ENCODE measurements around the gene WDR73. TPM values are rescaled to one million over a fixed set of nuclear protein-coding genes. Genes with fewer than 3 reads are reported as not detected.

WDR73 gene
- total RNA-seq, 1 donor from 2014 or later: 12.8 TPM

DNA sequence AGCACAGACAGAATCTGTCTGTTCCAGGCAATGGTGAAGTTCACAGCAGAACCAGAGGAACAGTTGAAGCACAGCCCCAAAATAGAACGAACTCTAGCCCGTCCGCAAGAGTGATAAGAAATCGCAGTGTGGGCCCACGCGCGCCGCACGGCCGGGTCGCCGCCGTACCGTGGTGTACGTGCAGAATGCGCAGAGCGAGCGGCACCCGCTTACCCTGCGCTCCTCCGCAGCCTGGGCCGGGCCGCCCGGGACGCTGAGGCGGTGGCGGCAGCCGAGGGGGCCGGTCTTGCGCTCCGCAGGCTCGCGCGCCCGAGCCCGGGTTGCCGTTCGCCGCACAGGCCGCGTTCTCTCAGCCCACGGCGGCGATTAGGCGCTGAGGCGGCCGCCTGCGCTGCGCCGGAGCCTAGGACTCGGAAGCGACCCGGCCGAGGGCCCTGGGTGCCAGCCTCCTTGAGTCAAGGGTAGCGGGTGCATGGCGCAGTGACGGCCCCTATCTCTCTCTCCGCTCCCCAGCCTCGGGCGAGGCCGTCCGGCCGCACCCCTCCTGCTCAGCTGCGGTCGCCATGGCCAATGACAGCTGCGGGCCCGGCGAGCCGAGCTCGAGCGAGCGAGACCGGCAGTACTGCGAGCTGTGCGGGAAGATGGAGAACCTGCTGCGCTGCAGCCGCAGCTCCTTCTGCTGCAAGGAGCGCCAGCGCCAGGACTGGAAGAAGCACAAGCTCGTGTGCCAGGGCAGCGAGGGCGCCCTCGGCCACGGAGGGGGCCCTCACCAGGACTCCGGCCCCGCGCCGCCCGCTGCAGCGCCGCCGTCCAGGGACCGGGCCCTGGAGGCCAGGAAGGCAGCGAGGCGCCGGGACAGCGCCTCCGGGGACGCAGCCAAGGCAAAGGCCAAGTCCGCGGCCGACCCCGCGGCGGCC lies 20.5 kb downstream of the WDR73 start:
- ATAC-seq: peak; percentile 79
- intact Hi-C loops (cut with DNase I): loop anchor here (2.0 kb wide), 1 partner anchor 19 kb away; no protein-coding TSS in a partner anchor
- peak; percentile 91 for DNase-seq (ENCODE audit: missing footprints)

DNA sequence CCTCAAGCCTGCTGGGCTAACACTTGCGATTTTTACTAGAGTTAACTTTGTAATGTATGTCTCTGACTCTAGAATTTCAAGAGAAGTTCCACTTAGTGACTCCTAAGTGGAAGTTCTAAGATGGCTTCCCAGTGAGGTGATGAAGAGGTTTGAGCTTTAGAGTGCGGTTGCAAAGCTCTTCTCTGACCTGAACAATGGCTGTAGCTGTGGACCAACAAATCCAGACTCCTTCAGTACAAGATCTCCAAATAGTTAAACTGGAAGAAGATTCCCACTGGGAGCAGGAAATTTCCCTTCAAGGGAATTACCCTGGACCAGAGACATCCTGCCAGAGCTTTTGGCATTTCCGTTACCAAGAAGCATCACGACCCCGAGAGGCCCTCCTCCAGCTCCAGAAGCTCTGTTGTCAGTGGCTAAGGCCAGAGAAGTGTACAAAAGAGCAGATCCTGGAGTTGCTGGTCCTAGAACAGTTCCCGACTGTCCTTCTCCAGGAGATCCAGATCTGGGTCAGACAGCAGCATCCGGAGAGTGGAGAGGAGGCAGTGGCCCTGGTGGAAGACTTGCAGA lies 22.3 kb downstream of the WDR73 start:
- ATAC-seq: no peak
- intact Hi-C loops (cut with DNase I): loop anchor here (1.0 kb wide), 1 partner anchor 31 kb away; no protein-coding TSS in a partner anchor
- no peak for DNase-seq (ENCODE audit: missing footprints)

DNA sequence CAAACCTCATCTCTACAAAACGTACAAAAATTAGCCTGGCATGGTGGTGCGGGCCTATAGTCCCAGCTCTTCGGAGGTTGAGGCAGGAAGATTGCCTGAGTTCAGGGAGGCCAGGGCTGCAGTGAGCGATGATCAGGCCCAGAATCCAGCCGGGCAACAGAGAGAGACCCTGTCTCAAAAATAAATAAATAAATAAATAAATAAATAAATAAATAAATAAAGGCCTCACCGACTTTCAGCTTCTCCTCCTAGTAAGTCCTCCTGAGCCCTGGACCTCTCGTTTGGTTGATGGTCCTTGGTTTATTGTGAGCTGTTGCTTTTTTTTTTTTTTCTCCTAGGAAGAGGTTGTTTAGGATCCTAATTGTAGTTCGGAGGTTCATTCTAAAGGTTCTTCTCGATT lies 25.1 kb downstream of the WDR73 start:
- DNase-seq (ENCODE audit: missing footprints): no peak
- no peak for ATAC-seq
- intact Hi-C loops (cut with DNase I): no loop called here

DNA sequence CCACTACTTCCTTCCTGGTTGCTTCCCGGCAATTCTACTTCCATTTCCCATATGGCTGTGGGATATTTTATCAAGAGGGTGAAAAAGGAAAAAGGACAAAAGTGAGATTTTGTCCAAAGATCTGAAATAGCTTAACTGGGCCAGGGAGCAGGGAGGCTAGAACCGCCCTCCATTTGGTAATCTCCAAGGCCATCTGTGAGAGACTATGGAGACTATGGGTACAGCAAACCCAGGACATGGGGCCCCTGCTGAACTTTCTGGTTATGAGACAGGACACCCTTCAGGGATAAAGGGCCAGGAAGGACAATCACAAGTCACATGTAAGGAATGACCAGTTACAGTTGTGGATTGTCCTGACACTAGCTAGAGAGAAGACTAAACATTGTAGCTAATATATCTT lies 29.0 kb downstream of the WDR73 start:
- ATAC-seq (no peak), DNase-seq (ENCODE audit: missing footprints) (no peak)
- intact Hi-C loops (cut with DNase I): no loop called here

DNA sequence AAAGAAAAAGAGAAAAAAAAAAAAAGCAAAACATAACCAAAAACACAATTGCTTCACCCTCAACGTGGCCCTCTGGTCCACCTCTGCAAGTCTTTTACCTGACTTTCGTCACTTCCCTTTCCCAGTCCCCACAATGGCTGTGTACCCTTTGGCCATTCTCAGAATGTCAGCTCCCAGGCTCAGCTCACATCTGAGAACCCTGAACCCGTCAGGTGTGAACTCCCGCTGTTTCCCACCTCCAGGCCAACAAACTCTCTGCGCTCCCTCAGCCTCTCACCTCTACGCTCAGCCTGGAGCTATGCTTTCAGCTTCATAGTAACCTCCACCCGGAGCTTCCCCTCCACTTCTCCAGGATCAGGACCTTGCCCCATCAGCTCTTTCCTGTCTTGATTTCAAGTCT lies 29.7 kb downstream of the WDR73 start:
- no peak for DNase-seq (ENCODE audit: missing footprints)
- no peak for ATAC-seq
- intact Hi-C loops (cut with DNase I): no loop called here

DNA sequence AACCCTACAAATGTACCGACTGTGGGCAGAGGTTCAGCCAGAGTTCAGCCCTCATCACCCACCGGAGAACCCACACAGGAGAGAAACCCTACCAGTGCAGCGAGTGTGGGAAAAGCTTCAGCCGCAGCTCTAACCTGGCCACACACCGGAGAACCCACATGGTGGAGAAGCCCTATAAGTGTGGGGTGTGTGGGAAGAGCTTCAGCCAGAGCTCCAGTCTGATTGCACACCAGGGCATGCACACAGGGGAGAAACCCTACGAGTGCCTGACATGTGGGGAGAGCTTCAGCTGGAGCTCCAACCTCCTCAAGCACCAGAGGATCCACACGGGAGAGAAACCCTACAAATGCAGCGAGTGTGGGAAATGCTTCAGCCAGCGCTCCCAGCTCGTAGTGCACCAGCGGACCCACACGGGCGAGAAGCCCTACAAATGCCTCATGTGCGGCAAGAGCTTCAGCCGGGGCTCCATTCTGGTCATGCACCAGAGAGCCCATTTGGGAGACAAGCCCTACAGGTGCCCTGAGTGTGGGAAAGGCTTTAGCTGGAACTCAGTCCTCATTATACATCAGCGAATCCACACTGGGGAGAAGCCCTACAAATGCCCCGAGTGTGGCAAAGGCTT lies 32.6 kb downstream of the WDR73 start:
- DNase-seq (ENCODE audit: missing footprints) (no peak), ATAC-seq (no peak)
- intact Hi-C loops (cut with DNase I): no loop called here

DNA sequence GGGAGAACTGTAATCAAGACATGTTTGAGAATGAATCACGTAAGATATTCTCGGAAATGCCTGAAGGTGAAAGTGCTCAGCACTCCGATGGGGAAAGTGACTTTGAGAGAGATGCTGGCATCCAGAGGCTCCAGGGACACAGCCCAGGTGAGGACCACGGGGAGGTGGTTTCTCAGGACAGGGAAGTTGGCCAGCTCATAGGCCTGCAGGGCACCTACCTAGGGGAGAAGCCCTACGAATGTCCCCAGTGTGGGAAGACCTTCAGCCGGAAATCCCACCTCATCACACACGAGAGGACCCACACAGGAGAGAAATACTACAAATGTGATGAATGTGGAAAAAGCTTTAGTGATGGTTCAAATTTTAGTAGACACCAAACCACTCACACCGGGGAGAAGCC lies 33.5 kb downstream of the WDR73 start:
- ATAC-seq (no peak), DNase-seq (ENCODE audit: missing footprints) (no peak)
- intact Hi-C loops (cut with DNase I): no loop called here

DNA sequence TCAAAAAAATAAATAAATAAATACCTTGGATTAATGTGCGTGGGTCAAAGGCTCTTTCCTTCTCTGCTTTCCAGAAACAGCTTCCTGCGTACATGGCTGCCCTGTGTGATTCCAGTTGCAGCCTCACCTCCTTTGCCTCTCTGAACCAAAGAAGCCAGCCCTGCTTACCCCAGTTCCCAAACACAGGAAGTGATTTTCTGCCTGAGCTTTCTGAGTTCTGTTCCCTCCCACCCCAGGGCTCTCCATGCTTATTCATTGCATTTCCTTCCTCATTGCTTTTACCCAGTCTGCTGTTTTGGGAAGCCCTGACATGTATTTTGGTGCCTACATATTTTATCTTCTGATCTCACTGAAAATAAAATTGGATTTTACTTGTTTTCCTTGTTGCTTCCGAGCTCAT lies 37.8 kb downstream of the WDR73 start:
- intact Hi-C loops (cut with DNase I): no loop called here
- DNase-seq (ENCODE audit: missing footprints): no peak
- no peak for ATAC-seq

DNA sequence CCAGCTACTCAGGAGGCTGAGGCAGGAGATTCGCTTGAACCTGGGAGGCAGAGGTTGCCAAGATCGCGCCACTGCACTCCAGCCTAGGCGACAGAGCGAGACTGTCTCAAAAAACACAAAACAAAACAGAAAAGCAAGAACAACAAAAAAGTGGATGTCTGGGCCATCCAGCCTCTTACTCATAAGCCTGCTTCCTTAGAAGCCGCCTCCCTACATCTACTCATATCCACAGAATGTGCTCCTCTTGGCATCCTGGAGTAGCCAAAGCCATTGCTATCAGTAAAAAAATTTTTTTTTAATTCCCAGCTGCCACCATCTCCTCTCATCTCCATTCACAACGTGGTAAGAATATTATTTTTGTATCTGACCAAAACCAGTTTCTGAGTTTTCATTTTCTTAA lies 42.5 kb downstream of the WDR73 start:
- no peak for DNase-seq (ENCODE audit: missing footprints)
- intact Hi-C loops (cut with DNase I): no loop called here
- no peak for ATAC-seq

DNA sequence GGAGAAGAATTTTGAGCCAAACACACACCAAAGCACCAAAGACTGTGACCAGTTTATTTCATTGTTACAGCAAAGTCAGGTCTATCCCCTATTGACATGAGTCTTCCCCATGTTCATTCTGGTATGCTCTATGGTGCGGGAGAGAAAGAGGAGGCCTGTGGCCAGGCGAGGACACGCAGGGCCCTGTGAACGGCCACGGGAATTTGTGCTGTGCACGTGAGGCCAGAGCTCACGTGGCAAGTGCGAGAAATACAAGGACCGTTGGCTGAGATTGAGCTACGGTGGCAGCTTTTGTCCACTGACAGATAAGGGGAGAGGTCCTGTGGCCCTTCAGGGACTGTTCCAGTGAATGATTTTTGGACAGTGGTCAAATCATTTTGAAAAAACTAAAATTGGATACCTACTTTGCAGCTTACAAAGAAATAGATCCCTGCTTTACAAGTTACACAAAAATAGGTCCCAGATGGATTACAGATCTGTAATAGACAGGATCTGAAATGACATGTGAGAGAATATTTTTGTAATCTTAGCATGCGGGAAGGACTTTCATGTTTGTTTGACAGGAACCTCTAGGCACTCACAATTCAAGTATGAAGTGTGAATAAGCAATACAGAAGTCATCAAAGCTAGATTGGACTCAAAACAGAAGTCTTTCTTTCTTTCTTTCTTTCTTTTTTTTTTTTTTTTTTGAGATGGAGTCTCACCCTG lies 44.1 kb downstream of the WDR73 start:
- intact Hi-C loops (cut with DNase I): loop anchor here (10.0 kb wide), 1 partner anchor 435 kb away; no protein-coding TSS in a partner anchor
- DNase-seq (ENCODE audit: missing footprints) (no peak), ATAC-seq (peak; percentile 59)

DNA sequence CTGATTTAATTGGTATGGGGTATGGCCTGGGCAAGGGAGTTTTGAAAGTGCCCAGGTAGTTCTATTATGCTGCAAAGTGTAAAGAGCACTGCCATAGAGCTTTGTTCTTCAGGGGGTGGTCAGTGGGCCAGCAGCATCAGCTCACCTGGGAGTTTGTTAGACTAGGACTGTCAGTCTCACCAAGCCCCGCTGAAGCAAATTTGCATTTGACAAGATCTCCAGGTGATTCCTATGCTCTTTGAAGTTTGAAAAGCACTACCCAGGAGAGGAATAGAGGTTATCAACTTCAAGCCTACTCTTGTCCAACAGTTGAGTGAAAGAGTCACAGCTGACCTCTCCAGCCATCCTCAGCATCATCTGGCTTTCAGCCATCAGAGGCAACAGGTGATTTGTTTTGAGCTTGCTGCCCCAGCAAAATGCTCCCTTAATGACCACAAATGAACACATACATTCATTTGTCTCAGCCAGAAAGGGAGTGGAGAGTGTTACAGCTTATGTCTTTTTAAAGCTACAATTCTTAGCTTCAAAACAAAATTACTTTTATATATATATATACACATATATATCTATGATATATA lies 45.3 kb downstream of the WDR73 start:
- intact Hi-C loops (cut with DNase I): loop anchor here (10.0 kb wide), 1 partner anchor 436 kb away; no protein-coding TSS in a partner anchor
- DNase-seq (ENCODE audit: missing footprints) (no peak), ATAC-seq (no peak)

DNA sequence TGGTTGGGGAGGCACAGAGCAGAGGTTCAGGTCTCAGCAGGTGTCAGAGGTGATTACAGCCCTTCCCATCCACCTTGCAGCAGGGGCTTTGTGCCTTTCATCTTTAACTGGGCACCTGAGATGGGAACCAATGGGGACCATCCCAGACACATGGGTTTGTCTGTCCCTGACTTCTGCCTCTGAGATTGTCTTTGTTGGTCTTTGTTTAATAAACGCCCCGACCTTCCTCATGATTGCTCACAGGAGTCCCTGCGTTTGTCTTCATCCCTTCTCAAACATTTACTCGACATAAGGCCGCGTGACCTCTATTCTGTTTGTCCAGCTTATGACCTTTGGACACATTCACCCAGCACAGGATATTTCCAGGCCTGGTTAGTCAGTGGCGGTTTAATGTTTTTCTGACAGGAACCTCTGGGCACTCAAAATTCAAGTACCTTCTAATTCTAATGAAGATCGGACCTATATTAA lies 47.4 kb downstream of the WDR73 start:
- DNase-seq (ENCODE audit: missing footprints): no peak
- intact Hi-C loops (cut with DNase I): loop anchor here (10.0 kb wide), 1 partner anchor 438 kb away; no protein-coding TSS in a partner anchor
- peak; percentile 15 for ATAC-seq

DNA sequence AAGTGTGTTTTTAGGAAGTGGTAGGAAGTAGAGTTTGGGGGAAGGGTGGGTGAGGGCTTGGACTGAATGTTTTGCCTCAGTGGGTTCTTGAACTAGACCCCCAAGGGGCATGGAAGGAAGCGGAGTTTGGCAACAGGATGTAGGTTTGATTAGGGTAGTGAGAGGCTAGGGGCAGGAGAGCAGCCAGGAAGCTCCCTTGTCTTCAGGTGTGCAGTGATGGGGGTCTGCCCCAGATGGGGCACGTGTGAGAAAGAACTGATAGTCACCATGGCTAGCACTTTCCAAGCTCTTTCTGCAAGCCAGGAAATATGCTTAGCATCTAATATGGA lies 48.6 kb downstream of the WDR73 start:
- intact Hi-C loops (cut with DNase I): loop anchor here (10.0 kb wide), 1 partner anchor 439 kb away; no protein-coding TSS in a partner anchor
- ATAC-seq: no peak

DNA sequence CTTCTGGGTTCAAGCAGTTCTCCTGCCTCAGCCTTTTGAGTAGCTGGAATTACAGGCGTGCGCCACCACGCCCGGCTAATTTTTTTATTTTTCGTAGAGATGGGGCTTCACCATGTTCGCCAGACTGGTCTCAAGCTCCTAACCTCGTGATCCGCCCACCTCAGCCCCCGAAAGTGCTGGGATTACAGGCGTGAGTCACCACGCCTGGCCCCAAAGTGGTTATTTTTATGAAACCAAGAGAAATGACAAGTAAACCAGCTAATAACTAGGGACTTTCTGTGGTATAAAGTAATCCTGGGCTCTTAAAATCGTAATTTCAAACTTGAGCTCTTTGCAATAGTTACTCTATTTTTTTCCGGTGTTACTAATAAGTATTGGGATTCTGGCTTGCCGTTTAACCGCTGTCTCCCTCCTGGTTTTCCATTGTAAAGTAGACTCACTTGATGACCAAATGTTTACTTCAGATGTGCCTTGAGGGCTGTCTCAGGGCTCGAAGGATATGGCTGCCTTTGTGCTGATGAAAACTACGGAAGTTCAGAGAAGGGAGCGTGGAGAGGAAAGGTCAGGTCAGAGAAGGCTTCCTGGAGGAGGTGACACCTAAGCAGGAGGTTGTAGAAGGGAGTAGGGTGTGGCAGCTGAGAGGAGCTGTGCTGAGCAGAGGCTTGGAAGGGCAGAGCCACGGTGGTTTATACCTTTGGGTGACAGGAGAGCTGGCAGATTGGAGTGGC lies 49.1 kb downstream of the WDR73 start:
- ATAC-seq: no peak
- intact Hi-C loops (cut with DNase I): loop anchor here (5.0 to 10.0 kb wide), 2 partner anchors 322 to 440 kb away; no protein-coding TSS in a partner anchor
- DNase-seq (ENCODE audit: missing footprints): no peak

More for the DNA sequence above, 48.6 kb downstream of the WDR73 start:
- DNase-seq (ENCODE audit: missing footprints): no peak

DNA sequence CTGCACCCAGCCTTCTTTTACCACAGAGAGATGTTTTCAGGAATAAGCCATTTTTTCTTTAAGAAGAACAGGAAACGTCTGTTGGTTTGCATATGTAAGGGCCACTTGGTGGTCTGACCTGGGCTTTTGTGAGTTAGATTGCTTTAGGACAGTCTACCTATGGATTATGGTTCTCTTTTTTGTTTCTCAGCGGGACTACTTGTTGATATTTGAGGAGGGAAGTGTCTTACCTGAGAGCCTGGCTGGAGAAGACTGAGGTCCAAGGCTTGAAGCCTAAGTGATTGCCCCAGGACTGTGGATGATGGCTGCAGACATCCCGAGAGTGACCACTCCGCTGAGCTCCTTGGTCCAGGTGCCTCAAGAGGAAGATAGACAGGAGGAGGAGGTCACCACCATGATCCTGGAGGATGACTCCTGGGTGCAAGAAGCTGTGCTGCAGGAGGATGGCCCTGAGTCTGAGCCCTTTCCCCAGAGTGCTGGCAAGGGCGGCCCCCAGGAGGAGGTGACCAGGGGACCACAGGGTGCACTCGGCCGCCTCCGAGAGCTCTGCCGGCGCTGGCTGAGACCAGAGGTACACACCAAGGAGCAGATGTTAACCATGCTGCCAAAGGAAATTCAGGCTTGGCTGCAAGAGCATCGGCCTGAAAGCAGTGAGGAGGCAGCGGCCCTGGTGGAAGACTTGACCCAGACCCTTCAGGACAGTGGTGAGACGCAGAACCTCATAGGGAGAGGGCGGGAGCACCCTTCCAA lies 50.3 kb downstream of the WDR73 start:
- intact Hi-C loops (cut with DNase I): loop anchor here (5.0 to 10.0 kb wide), 2 partner anchors 323 to 441 kb away; no protein-coding TSS in a partner anchor
- no peak for ATAC-seq
- no peak for DNase-seq (ENCODE audit: missing footprints)

DNA sequence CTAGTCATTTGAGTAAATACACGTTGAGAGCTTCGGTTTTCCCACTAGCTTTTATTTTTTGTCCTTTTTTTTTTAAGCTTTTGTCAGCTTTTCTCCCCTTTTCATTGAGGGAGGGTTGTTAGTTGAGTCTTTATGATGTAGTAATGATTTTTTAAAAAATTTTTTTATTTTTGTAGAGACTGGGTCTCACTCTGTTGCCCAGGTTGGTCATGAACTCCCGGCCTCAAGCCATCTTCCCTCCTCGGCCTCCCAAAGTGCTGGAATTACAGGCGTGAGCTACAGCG lies 52.6 kb downstream of the WDR73 start:
- intact Hi-C loops (cut with DNase I): loop anchor here (2.0 to 10.0 kb wide), 3 partner anchors 53 to 443 kb away; partner anchors contain the start of gene WDR73
- ATAC-seq (no peak), DNase-seq (ENCODE audit: missing footprints) (no peak)

Measured in Right ventricle myocardium inferior (tissue), 1 donor.